SU-DHL-6 (cell line): ENCODE results near the gene TMC4.
"Not testable (repeated sequence)": the region's sequence is repeated elsewhere in the genome, so short reads cannot be mapped to it uniquely, and the experiment has no call there.

ENCODE experiments used
- H2AFZ ChIP-seq: fragments of 200-600 bp; sonication (generic); 2 replicates; pipeline ENCODE4 v1.6.1; 2014; ENCODE audit warnings: low read depth, mild to moderate bottlenecking, moderate library complexity, mixed read lengths, antibody characterized with exemption, low read length; ENCODE audit not compliant: severe bottlenecking
- H3F3A ChIP-seq: fragments of 200-600 bp; shearing (Covaris generic); 2 replicates; pipeline ENCODE4 v1.6.0; 2016; ENCODE audit warnings: antibody characterized with exemption, mild to moderate bottlenecking; ENCODE audit not compliant: insufficient read depth
- H3K27ac ChIP-seq: fragments of 200-600 bp; sonication (generic); 2 replicates; pipeline ENCODE4 v1.5.1; 2016; ENCODE audit warnings: low read depth, mild to moderate bottlenecking, low read length, moderate library complexity, mixed read lengths
- H3K27me3 ChIP-seq: fragments of 200-600 bp; sonication (generic), shearing (Covaris generic); 2 replicates; pipeline ENCODE4 v1.6.0; 2014; ENCODE audit warnings: mild to moderate bottlenecking, low read length
- H3K36me3 ChIP-seq: fragments of 200-600 bp; sonication (generic); 2 replicates; pipeline ENCODE4 v1.6.1; 2014; ENCODE audit warnings: mild to moderate bottlenecking, low read length, mixed read lengths
- H3K4me2 ChIP-seq: fragments of 300-600, 200-600 bp; shearing (Covaris generic), sonication (generic); 2 replicates; pipeline ENCODE4 v1.6.0; 2014; ENCODE audit warnings: low read length, low read depth, mild to moderate bottlenecking; ENCODE audit not compliant: poor library complexity, severe bottlenecking
- H3K4me3 ChIP-seq: fragments of 200-600 bp; sonication (generic); 2 replicates; pipeline ENCODE4 v1.5.1; 2014; ENCODE audit warnings: antibody characterized with exemption, low read length, mild to moderate bottlenecking, mixed read lengths; ENCODE audit not compliant: insufficient read depth, poor library complexity, severe bottlenecking
- H3K79me2 ChIP-seq: fragments of 200-600 bp; sonication (generic); 2 replicates; pipeline ENCODE4 v1.6.1; 2014; ENCODE audit warnings: mild to moderate bottlenecking, low read length, moderate library complexity; ENCODE audit not compliant: insufficient read depth
- H3K9ac ChIP-seq: fragments of 200-600 bp; sonication (generic); 2 replicates; pipeline ENCODE4 v1.7.0; 2014; ENCODE audit warnings: mild to moderate bottlenecking, low read length
- H3K9me2 ChIP-seq: fragments of 200-600 bp; sonication (generic); replicated peaks from 2 replicates; pipeline ENCODE4 v1.6.1; 2014; ENCODE audit warnings: low read length; ENCODE audit not compliant: insufficient read depth
- H3K9me3 ChIP-seq: fragments of 200-600 bp; sonication (generic); 2 replicates; pipeline ENCODE4 v1.6.1; 2014; ENCODE audit warnings: low read length, mixed read lengths; ENCODE audit not compliant: insufficient read depth
- H4K20me1 ChIP-seq: fragments of 200-600 bp; sonication (generic); 2 replicates; pipeline ENCODE4 v1.6.1; 2014; ENCODE audit warnings: low read depth, mild to moderate bottlenecking, antibody characterized with exemption, low read length, moderate library complexity, mixed read lengths
- EZH2phosphoT487 ChIP-seq: fragments of 200-600 bp; sonication (generic), shearing (Covaris generic); conservative IDR thresholded peaks from 2 replicates; pipeline ENCODE4 v1.6.1; 2018; ENCODE audit warnings: mild to moderate bottlenecking, antibody characterized with exemption, low read length, moderate library complexity, mixed read lengths
- TF ChIP-seq, protein P1 (sequence below): fragments of 200-600 bp; sonication (generic); IDR thresholded peaks from one replicate; pipeline ENCODE4 v1.5.1; 2017; ENCODE audit warnings: antibody characterized with exemption, mild to moderate bottlenecking, low read length, moderate library complexity; ENCODE audit not compliant: insufficient read depth, poor library complexity, severe bottlenecking

TMC4 gene

GRCh38 chr19:54197121-54197520, 24.2 kb upstream of the TMC4 start:
- peaks cover 14% of the 10 kb centered on the region for H3F3A ChIP-seq
- TF ChIP-seq, protein P1, sequence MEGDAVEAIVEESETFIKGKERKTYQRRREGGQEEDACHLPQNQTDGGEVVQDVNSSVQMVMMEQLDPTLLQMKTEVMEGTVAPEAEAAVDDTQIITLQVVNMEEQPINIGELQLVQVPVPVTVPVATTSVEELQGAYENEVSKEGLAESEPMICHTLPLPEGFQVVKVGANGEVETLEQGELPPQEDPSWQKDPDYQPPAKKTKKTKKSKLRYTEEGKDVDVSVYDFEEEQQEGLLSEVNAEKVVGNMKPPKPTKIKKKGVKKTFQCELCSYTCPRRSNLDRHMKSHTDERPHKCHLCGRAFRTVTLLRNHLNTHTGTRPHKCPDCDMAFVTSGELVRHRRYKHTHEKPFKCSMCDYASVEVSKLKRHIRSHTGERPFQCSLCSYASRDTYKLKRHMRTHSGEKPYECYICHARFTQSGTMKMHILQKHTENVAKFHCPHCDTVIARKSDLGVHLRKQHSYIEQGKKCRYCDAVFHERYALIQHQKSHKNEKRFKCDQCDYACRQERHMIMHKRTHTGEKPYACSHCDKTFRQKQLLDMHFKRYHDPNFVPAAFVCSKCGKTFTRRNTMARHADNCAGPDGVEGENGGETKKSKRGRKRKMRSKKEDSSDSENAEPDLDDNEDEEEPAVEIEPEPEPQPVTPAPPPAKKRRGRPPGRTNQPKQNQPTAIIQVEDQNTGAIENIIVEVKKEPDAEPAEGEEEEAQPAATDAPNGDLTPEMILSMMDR: no peak
- TF ChIP-seq EZH2phosphoT487: no peak
- H3K4me3 ChIP-seq: no peak overlapping the region
- no peaks in the 10 kb centered on the region for H3K9me2 ChIP-seq
- H3K9ac ChIP-seq: no peak overlapping the region
- no peak overlapping the region for H2AFZ ChIP-seq
- no peak overlapping the region for H3K27ac ChIP-seq
- H3K27me3 ChIP-seq: no peaks in the 10 kb centered on the region
- peaks cover 4% of the 10 kb centered on the region; the same call in 1 of the 2 replicates for H4K20me1 ChIP-seq
- no peaks in the 10 kb centered on the region for H3K9me3 ChIP-seq
- no peak overlapping the region for H3K4me2 ChIP-seq
- peaks cover 22% of the 10 kb centered on the region for H3K79me2 ChIP-seq
- peaks cover 14% of the 10 kb centered on the region for H3K36me3 ChIP-seq

- H2AFZ ChIP-seq: no peak overlapping the region
- H3K4me2 ChIP-seq: no peak overlapping the region
- no peak overlapping the region for H3K9ac ChIP-seq
- H3K79me2 ChIP-seq: peaks cover 22% of the 10 kb centered on the region
- H3F3A ChIP-seq: peaks cover 10% of the 10 kb centered on the region
- H3K27me3 ChIP-seq: no peaks in the 10 kb centered on the region
- peaks cover under 1% of the 10 kb centered on the region; the same call in 1 of the 2 replicates for H4K20me1 ChIP-seq
- no peaks in the 10 kb centered on the region for H3K9me3 ChIP-seq
- no peaks in the 10 kb centered on the region for H3K9me2 ChIP-seq
- TF ChIP-seq, protein P1: no peak
- no peak for TF ChIP-seq EZH2phosphoT487
- no peak overlapping the region for H3K27ac ChIP-seq
- H3K36me3 ChIP-seq: peaks cover 8% of the 10 kb centered on the region
- no peak overlapping the region for H3K4me3 ChIP-seq
These were observed 23.6 kb upstream of the TMC4 start for GRCh38 chr19:54196536-54196935.

GRCh38 chr19:54194463-54194862, 21.5 kb upstream of the TMC4 start:
- H3K79me2 ChIP-seq: peaks cover 13% of the 10 kb centered on the region; the same call in 1 of the 2 replicates
- H3K27ac ChIP-seq, H3K9me2 ChIP-seq, H3K9ac ChIP-seq, H3K36me3 ChIP-seq, H3K4me3 ChIP-seq, H3K4me2 ChIP-seq, H4K20me1 ChIP-seq, H2AFZ ChIP-seq, H3F3A ChIP-seq, H3K9me3 ChIP-seq, H3K27me3 ChIP-seq: not testable (repeated sequence)

DNA sequence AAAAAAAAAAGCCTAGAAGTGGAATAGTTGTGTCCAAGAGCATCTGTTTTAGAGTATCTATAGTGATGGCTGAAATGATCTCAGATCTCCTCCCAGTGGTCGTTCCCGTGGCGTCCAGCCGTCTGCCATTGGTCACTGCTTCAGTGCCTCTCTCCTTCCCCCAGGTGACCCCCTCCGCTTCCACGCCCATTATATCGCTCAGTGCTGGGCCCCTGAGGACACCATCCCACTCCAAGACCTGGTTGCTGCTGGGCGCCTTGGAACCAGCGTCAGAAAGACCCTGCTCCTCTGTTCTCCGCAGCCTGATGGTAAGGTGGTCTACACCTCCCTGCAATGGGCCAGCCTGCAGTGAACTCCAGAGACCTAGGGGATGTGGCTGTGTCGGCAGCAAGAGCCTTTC, 20.1 kb upstream of the TMC4 start:
- H2AFZ ChIP-seq: no peak overlapping the region
- H3F3A ChIP-seq: 0 out of 2 replicates have a peak, but pooled peaks cover 4% of the 10 kb centered on the region
- H3K79me2 ChIP-seq: peaks cover 22% of the 10 kb centered on the region
- no peak overlapping the region for H3K27ac ChIP-seq
- H3K4me3 ChIP-seq: no peak overlapping the region
- H3K9ac ChIP-seq: no peak overlapping the region
- TF ChIP-seq EZH2phosphoT487: no peak
- H3K9me3 ChIP-seq: no peaks in the 10 kb centered on the region
- H3K27me3 ChIP-seq: no peaks in the 10 kb centered on the region
- no peak overlapping the region for H3K4me2 ChIP-seq
- H3K9me2 ChIP-seq: no peaks in the 10 kb centered on the region
- H3K36me3 ChIP-seq: peaks cover 4% of the 10 kb centered on the region
- no peaks in the 10 kb centered on the region for H4K20me1 ChIP-seq
